GM21576 (cell line): ENCODE results near the gene TRPC4.

ENCODE experiments used
- ATAC-seq: cut with Tn5 transposase; IDR thresholded peaks from one replicate; pipeline ENCODE4 v1.9.1; 2021; ENCODE audit warnings: mild to moderate bottlenecking, moderate library complexity; ENCODE audit not compliant: unreplicated experiment

TRPC4 gene

GRCh38 chr13:37869756-37870488 lies at the start of gene TRPC4:
Gene TRPC4 (minus strand): TSS chr13:37869772. CDS start chr13:37783333, 86,439 bp downstream.
- ATAC-seq = no peak

DNA sequence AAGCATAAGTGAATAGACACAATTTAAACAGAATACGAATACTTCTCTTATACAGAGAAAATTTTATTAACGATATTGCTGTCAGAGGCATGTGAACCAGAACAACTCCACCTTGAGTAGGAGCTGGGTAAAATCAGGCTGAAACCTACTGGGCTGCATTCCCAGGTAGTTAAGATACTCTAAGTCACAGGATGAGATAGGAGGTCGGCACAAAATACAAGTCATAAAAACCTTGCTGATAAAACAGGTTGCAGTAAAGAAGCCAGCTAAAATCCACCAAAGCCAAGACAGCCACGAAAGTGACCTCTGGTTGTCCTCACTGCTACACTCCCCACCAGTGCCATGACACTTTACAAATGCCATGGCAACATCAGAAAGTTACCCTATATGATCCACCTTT lies 49.2 kb upstream of the TRPC4 start:
- ATAC-seq = no peak

GRCh38 chr13:37918116-37918714 lies 48.6 kb upstream of the TRPC4 start:
- no peak for ATAC-seq

GRCh38 chr13:37914781-37915391 lies 45.3 kb upstream of the TRPC4 start:
- no peak for ATAC-seq

DNA sequence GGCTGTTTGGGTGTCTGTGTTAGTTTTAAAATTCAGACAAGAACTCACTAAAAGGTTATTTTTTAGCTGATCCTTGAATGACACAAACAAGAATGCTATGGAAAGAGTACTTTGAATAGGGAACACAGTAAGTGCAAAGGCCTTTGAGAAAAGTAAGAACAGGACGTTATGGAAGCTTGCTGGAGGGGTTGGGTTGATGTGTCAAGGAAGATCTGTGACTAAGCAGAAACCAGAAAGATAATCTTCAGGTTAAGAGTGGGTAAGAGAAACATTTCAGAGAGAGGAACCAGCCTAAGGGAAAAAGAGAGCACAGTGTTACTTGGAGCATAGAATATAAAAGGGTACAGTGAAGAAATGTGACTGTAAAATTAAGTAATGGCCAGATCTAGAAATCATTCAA lies 41.2 kb upstream of the TRPC4 start:
- no peak for ATAC-seq

DNA sequence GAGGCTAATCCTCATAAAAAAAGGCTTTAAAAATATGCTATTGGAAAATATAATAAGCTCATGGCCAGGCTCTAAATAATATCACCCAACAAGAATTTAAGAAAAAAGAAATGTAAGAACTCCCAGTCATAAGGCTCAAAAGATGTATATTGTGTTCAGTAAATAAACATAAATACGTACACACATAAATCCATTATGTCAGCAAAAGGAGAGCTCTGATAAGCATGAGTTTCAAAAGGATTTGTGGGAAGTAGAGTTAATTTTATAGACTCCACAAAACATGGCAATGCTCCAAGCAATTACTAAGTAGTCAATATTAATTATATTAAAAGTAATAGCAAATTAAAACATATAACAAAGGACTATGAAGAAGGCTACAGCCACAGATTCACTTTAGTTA lies 37.3 kb upstream of the TRPC4 start:
- ATAC-seq = no peak

- no peak for ATAC-seq
These were observed 36.2 kb upstream of the TRPC4 start for GRCh38 chr13:37905736-37906135.

DNA sequence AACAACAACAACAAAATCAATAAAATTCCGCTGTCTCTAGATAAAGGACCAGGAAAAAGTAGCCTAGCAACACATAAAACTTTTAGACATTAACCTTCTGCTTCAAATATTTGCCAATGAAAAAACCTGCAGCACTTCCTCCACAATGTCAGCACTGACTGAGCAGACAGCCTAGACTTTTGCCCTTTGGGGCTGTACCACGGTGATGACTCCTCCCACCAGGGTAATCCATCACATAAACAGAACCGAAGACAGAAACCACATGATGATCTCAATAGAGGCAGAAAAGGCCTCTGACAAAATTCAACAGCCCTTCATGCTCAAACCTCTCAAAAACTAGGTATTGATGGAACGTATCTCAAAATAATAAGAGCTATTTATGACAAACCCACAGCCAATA lies 30.2 kb upstream of the TRPC4 start:
- no peak for ATAC-seq

- no peak for ATAC-seq
These were observed 23.7 kb upstream of the TRPC4 start for GRCh38 chr13:37893321-37893720.

DNA sequence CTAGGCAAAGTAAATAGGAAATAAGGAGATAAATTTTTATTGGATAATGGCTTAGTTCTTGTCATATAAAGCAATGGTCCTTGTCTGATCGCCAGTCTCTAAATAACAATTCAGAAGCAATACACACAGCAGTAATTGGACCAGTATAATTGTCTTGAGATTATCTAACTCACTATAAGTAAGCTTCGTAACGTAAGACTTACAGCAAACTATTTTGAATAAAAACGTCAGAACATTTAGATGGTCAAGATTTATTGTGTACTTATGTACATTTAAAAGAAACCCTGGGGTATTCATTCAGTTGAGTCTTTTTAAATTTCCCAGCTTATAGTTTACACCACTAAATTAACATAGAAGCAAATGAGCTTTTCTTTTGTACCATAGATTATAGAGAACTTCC lies 20.2 kb upstream of the TRPC4 start:
- ATAC-seq = no peak

GRCh38 chr13:37889102-37889501 lies 19.5 kb upstream of the TRPC4 start:
- no peak for ATAC-seq

DNA sequence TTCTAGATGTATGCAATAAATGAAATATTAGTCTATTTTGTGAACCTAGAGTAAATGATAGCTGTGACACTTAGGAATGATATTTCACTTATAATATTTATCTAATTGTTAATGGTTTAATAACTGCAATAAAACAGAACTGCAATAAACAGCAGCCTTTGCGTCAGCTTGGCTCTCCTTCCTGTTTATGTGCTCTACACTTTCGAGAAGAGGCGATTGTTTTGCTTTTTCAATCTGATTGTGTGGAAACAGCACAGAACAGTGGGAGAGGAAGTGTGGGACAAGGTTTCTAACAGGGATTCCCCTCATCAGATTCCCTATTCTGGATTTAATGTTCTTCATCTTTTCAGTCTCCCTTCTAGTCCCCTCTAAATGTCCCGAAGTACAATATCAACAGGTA lies 17.3 kb upstream of the TRPC4 start:
- no peak for ATAC-seq

DNA sequence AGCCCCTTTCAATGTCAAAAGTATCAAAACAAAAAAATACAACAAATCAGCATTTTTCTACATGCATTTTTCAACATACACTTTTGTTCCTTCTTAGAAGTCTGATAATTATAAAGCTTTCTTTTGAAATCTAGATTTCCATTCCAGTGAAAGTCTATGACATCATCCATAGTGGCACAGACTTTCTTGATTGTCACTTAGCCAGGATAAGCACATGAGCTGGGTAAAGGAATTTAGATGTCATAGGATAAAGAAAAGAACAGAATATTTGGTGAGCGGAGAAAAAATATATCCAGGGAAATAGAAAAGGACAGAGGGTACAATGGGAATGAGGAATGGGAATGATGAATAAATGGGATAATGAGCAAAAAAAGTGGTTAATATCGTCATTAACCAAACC lies 15.1 kb upstream of the TRPC4 start:
- ATAC-seq = no peak

GRCh38 chr13:37884026-37884425 lies 14.5 kb upstream of the TRPC4 start:
- ATAC-seq = no peak

- ATAC-seq = no peak
These were observed 9.3 kb upstream of the TRPC4 start for GRCh38 chr13:37878921-37879320.

DNA sequence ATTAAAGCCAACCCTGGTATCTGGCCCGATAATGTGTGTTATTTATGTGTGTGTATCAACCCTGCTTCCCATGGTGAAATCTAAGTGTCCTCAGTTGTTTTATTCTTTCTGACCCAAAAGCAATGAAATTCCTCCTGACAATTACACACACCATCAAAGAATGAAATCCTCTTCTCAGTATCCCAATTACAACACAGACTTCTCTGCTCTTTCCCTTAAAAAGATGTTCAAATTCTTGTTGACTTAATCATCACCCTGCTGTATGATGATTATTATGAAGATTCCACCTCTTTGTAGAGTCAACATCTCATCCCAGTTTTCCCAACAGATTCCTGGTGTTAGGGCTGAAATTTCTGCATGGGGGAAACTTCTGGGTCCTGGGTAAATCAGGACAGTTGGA lies 8.9 kb upstream of the TRPC4 start:
- ATAC-seq = no peak

GRCh38 chr13:37870895-37871550 lies 1.5 kb upstream of the TRPC4 start:
- no peak for ATAC-seq

DNA sequence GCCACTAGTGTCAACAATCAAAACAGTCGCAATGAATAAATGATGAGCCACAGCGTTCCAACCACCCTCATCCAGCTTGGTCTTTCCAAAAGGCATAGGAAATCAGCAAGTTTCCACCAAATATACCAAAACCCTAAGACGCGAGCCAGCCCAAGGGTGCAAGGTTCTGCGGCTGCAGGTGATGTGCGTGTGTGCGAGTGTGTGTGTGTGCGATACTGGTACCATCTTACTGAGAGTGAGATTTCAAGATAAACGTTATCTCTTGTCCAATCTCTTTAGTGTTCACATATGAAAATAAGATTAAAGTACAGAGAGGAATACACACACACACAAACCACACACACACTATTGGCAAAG lies 895 bp upstream of the TRPC4 start:
- ATAC-seq = no peak

DNA sequence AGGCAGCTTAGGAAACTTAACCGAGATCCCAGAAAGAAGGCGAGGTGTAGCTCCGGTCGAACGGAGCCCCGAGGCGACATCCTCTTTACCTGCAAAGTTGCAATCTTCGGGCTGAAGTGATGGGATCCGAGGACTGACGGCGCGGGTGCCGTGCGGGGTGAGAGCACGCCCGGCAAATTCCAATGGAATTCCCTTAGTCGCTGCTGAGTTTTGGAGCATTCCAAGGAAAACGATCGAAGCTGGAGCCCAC lies 141 bp downstream of the TRPC4 start:
- no peak for ATAC-seq

DNA sequence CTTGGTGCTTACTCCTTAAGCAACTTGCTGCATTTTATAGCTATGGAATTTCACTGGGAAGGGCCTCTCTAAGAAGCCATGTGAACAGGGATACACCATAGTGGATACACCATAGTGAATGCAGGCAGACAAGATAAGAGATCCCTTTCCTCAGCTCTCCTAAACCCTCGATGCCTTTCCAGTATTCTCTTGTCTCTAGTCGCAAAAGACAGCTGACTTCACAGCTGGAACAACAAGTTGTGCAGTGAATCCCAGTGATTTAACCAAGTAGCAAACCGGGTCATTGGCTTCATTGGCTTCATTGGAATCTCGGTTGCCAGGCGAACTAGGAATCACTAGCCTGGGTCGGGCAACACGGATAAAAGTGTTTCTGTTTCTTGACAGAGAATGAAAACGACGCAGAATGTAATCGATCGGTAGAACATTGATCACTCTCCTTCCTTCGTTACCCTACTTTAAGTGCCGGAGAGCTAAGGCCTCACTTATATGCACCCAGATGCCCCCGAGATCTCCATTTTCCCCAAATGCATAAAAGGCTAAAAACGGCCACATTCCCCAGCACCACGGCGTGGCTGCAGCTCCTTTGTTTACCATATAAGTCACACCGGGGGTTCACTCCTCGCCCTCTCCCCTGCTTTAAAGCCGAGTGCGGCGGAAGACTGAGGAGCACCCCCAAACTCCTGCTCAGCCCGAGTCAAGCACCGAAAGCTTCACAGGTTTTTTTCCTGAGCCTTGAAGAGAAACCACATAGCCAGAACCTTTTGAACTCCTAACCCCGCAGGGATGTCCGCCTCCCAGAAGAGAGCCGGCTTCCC lies 674 bp downstream of the TRPC4 start:
- no peak for ATAC-seq

GRCh38 chr13:37863708-37864107 lies 5.9 kb downstream of the TRPC4 start:
- ATAC-seq = no peak
